Central memory CD8-positive, alpha-beta T cell (primary cell): ENCODE measurements around the gene VENTX.

Experiments used
- ATAC-seq: fragments of 150-1000 bp; cut with Tn5 transposase; replicated peaks from 2 replicates; pipeline ENCODE4 v1.10.0; 2022; ENCODE audit warnings: mild to moderate bottlenecking, moderate FRiP score, moderate number of reproducible peaks; ENCODE audit not compliant: poor library complexity, severe bottlenecking; ENCODE audit errors: extremely low read depth
- DNase-seq, 2 donors: peaks; one replicate each; pipeline ENCODE4 v3.0.0; 2021; ENCODE audit warnings: low spot score in 2 of 2
- H3K27ac Mint-ChIP-seq: one replicate; pipeline ENCODE4 v1.8.0; 2022; ENCODE audit warnings: low read depth, mild to moderate bottlenecking, moderate library complexity, mixed read lengths
- H3K27me3 Mint-ChIP-seq: one replicate; pipeline ENCODE4 v1.8.0; 2022; ENCODE audit warnings: mixed read lengths
- H3K36me3 Mint-ChIP-seq: one replicate; pipeline ENCODE4 v1.8.0; 2022; ENCODE audit warnings: mild to moderate bottlenecking, moderate library complexity, mixed read lengths; ENCODE audit not compliant: insufficient read depth
- H3K4me1 Mint-ChIP-seq: one replicate; pipeline ENCODE4 v1.8.0; 2022; ENCODE audit warnings: mixed read lengths
- H3K4me3 Mint-ChIP-seq: one replicate; pipeline ENCODE4 v1.8.0; 2022; ENCODE audit warnings: mild to moderate bottlenecking, moderate library complexity, mixed read lengths
- H3K9me3 Mint-ChIP-seq: one replicate; pipeline ENCODE4 v1.8.0; 2022; ENCODE audit warnings: mixed read lengths

VENTX gene

GRCh38 chr10:133237588-133238465 is at the start of gene VENTX:
Gene VENTX, plus strand, starts transcription at chr10:133237855. Its CDS starts 60 bp downstream, at chr10:133237915.
- DNase-seq (no peak), ATAC-seq (no peak)
- H3K27me3 Mint-ChIP-seq, result peaks cover 62% of the 10 kb centered on the region
- H3K9me3 Mint-ChIP-seq, result no peaks in the 10 kb centered on the region
- H3K4me1 Mint-ChIP-seq, result peaks cover 19% of the 10 kb centered on the region
- peak within 1 kb of the TSS; percentile 54 for H3K4me3 Mint-ChIP-seq
- no peaks in the 10 kb centered on the region for H3K36me3 Mint-ChIP-seq
- no peak within 1 kb of the TSS for H3K27ac Mint-ChIP-seq

GRCh38 chr10:133187906-133188681 is 49.6 kb upstream of the VENTX start:
- Mint-ChIP-seq H3K27ac (no peak overlapping the region), H3K36me3 (no peaks in the 10 kb centered on the region), H3K4me3 (no peak overlapping the region), H3K9me3 (no peaks in the 10 kb centered on the region), H3K4me1 (no peaks in the 10 kb centered on the region), H3K27me3 (no peaks in the 10 kb centered on the region)
- ATAC-seq (no peak), DNase-seq (no peak)

GRCh38 chr10:133189256-133189655 is 48.4 kb upstream of the VENTX start:
- DNase-seq (no peak), ATAC-seq (no peak)
- H3K4me3 Mint-ChIP-seq, result no peak overlapping the region
- no peaks in the 10 kb centered on the region for H3K27me3 Mint-ChIP-seq
- H3K27ac Mint-ChIP-seq, result no peak overlapping the region
- no peaks in the 10 kb centered on the region for H3K4me1 Mint-ChIP-seq
- H3K36me3 Mint-ChIP-seq, result no peaks in the 10 kb centered on the region
- no peaks in the 10 kb centered on the region for H3K9me3 Mint-ChIP-seq

- no peak overlapping the region for H3K4me3 Mint-ChIP-seq
- no peaks in the 10 kb centered on the region for H3K27me3 Mint-ChIP-seq
- no peaks in the 10 kb centered on the region for H3K4me1 Mint-ChIP-seq
- ATAC-seq, result no peak
- no peak overlapping the region for H3K27ac Mint-ChIP-seq
- no peaks in the 10 kb centered on the region for H3K9me3 Mint-ChIP-seq
- no peak for DNase-seq
- H3K36me3 Mint-ChIP-seq, result no peaks in the 10 kb centered on the region
These were observed 47.9 kb upstream of the VENTX start for GRCh38 chr10:133189726-133190125.

- H3K27me3 Mint-ChIP-seq, result no peaks in the 10 kb centered on the region
- ATAC-seq (no peak), DNase-seq (no peak)
- H3K4me1 Mint-ChIP-seq, result no peaks in the 10 kb centered on the region
- no peaks in the 10 kb centered on the region for H3K36me3 Mint-ChIP-seq
- no peaks in the 10 kb centered on the region for H3K9me3 Mint-ChIP-seq
- no peak overlapping the region for H3K4me3 Mint-ChIP-seq
- no peak overlapping the region for H3K27ac Mint-ChIP-seq
These were observed 47.4 kb upstream of the VENTX start for GRCh38 chr10:133190225-133190624.

GRCh38 chr10:133191651-133192050 is 46.0 kb upstream of the VENTX start:
- ATAC-seq (no peak), DNase-seq (no peak)
- no peaks in the 10 kb centered on the region for H3K36me3 Mint-ChIP-seq
- no peaks in the 10 kb centered on the region for H3K9me3 Mint-ChIP-seq
- no peak overlapping the region for H3K4me3 Mint-ChIP-seq
- no peaks in the 10 kb centered on the region for H3K4me1 Mint-ChIP-seq
- no peaks in the 10 kb centered on the region for H3K27me3 Mint-ChIP-seq
- no peak overlapping the region for H3K27ac Mint-ChIP-seq

- H3K27ac Mint-ChIP-seq, result no peak overlapping the region
- DNase-seq (no peak), ATAC-seq (no peak)
- no peaks in the 10 kb centered on the region for H3K9me3 Mint-ChIP-seq
- no peaks in the 10 kb centered on the region for H3K27me3 Mint-ChIP-seq
- no peaks in the 10 kb centered on the region for H3K36me3 Mint-ChIP-seq
- no peak overlapping the region for H3K4me3 Mint-ChIP-seq
- no peaks in the 10 kb centered on the region for H3K4me1 Mint-ChIP-seq
These were observed 43.5 kb upstream of the VENTX start for GRCh38 chr10:133194151-133194550.

- Mint-ChIP-seq H3K9me3 (no peaks in the 10 kb centered on the region), H3K36me3 (no peaks in the 10 kb centered on the region), H3K27ac (no peak overlapping the region), H3K4me1 (no peaks in the 10 kb centered on the region), H3K4me3 (no peak overlapping the region), H3K27me3 (no peaks in the 10 kb centered on the region)
- ATAC-seq (no peak), DNase-seq (no peak)
These were observed 42.6 kb upstream of the VENTX start for GRCh38 chr10:133195096-133195495.

- H3K27ac Mint-ChIP-seq, result no peak overlapping the region
- DNase-seq, result no peak
- no peaks in the 10 kb centered on the region for H3K9me3 Mint-ChIP-seq
- H3K36me3 Mint-ChIP-seq, result no peaks in the 10 kb centered on the region
- ATAC-seq, result no peak
- no peaks in the 10 kb centered on the region for H3K4me1 Mint-ChIP-seq
- no peaks in the 10 kb centered on the region for H3K27me3 Mint-ChIP-seq
- no peak overlapping the region for H3K4me3 Mint-ChIP-seq
These were observed 42.0 kb upstream of the VENTX start for GRCh38 chr10:133195611-133196010.

GRCh38 chr10:133196221-133196915 is 41.3 kb upstream of the VENTX start:
- DNase-seq (no peak), ATAC-seq (no peak)
- Mint-ChIP-seq H3K9me3 (no peaks in the 10 kb centered on the region), H3K4me1 (no peaks in the 10 kb centered on the region), H3K4me3 (no peak overlapping the region), H3K27me3 (no peaks in the 10 kb centered on the region), H3K36me3 (no peaks in the 10 kb centered on the region), H3K27ac (no peak overlapping the region)

- H3K36me3 Mint-ChIP-seq, result no peaks in the 10 kb centered on the region
- H3K27ac Mint-ChIP-seq, result no peak overlapping the region
- no peaks in the 10 kb centered on the region for H3K4me1 Mint-ChIP-seq
- no peak for ATAC-seq
- no peaks in the 10 kb centered on the region for H3K9me3 Mint-ChIP-seq
- no peak for DNase-seq
- no peaks in the 10 kb centered on the region for H3K27me3 Mint-ChIP-seq
- no peak overlapping the region for H3K4me3 Mint-ChIP-seq
These were observed 40.5 kb upstream of the VENTX start for GRCh38 chr10:133196936-133197758.

- Mint-ChIP-seq H3K4me3 (no peak overlapping the region), H3K9me3 (no peaks in the 10 kb centered on the region), H3K36me3 (no peaks in the 10 kb centered on the region), H3K27me3 (no peaks in the 10 kb centered on the region), H3K27ac (no peak overlapping the region), H3K4me1 (no peaks in the 10 kb centered on the region)
- ATAC-seq, result no peak
- DNase-seq, result no peak
These were observed 39.9 kb upstream of the VENTX start for GRCh38 chr10:133197786-133198185.
